CD14-positive monocyte (primary cell): ENCODE results near the gene AKR1C4. TPM values are rescaled to one million over a fixed set of nuclear protein-coding genes. Genes with fewer than 3 reads are reported as not detected.
"Not testable (repeated sequence)": the region's sequence is repeated elsewhere in the genome, so short reads cannot be mapped to it uniquely, and the experiment has no call there.

Source experiments
- DNase-seq, 3 donors: peaks; one replicate each; pipeline ENCODE4 v3.0.0-alpha.2; 2011 to 2022
- H2AFZ ChIP-seq: 2 replicates; pipeline ENCODE4 v1.6.0; 2012; ENCODE audit warnings: mild to moderate bottlenecking, low read depth, low read length, inconsistent platforms; ENCODE audit not compliant: insufficient read depth, poor library complexity, severe bottlenecking
- H3K27ac ChIP-seq, 2 donors: 1 replicate in 1 of 2; 2 replicates in 1 of 2; pipeline ENCODE4 v1.5.1; 2012 to 2013; ENCODE audit warnings: low read length in 2 of 2, control low read depth in 1 of 2, inconsistent platforms in 1 of 2, low read depth in 1 of 2, mild to moderate bottlenecking in 1 of 2
- H3K27me3 ChIP-seq, 2 donors: one replicate each; pipeline versions ENCODE4 v1.6.0 to v1.6.1; 2011 to 2013; ENCODE audit warnings: low read length in 2 of 2; ENCODE audit not compliant: control insufficient read depth in 2 of 2, insufficient read depth in 2 of 2
- H3K36me3 ChIP-seq, 2 donors: replicated peaks in 1 of 2; 1 replicate in 1 of 2; 2 replicates in 1 of 2; pipeline versions ENCODE4 v1.5.1 to v1.6.1; 2012 to 2013; ENCODE audit warnings: low read length in 2 of 2, control low read depth in 1 of 2, inconsistent platforms in 1 of 2, mild to moderate bottlenecking in 1 of 2; ENCODE audit not compliant: insufficient read depth in 2 of 2, control insufficient read depth in 1 of 2
- H3K4me1 ChIP-seq, 2 donors: 1 replicate in 1 of 2; 2 replicates in 1 of 2; pipeline versions ENCODE4 v1.5.1 to v1.6.1; 2012 to 2013; ENCODE audit warnings: low read length in 2 of 2, control low read depth in 1 of 2, inconsistent platforms in 1 of 2, mild to moderate bottlenecking in 1 of 2, moderate library complexity in 1 of 2; ENCODE audit not compliant: insufficient read depth in 2 of 2, control insufficient read depth in 1 of 2
- H3K4me2 ChIP-seq: replicated peaks from 2 replicates; pipeline ENCODE3; 2012; ENCODE audit warnings: low read length, moderate library complexity, mild to moderate bottlenecking; ENCODE audit not compliant: poor library complexity, severe bottlenecking; ENCODE audit errors: extremely low read depth
- H3K4me3 ChIP-seq, 3 experiments: fragments of 200-600 bp in 1 of 3; sonication (generic) in 1 of 3; replicated peaks in 1 of 3; 1 replicate in 2 of 3; 2 replicates in 1 of 3; pipeline ENCODE4 v1.5.1; 2011 to 2013; ENCODE audit warnings: low read length in 3 of 3, mild to moderate bottlenecking in 3 of 3, control low read depth in 2 of 3, low read depth in 2 of 3, inconsistent platforms in 1 of 3, moderate library complexity in 1 of 3
- H3K79me2 ChIP-seq: 2 replicates; pipeline ENCODE4 v1.6.0; 2012; ENCODE audit warnings: mild to moderate bottlenecking, control low read depth, inconsistent platforms, low read length, moderate library complexity; ENCODE audit not compliant: insufficient read depth
- H3K9ac ChIP-seq: 2 replicates; pipeline ENCODE4 v1.6.0; 2017; ENCODE audit warnings: low read length, mild to moderate bottlenecking; ENCODE audit not compliant: insufficient read depth, poor library complexity, severe bottlenecking
- H3K9me3 ChIP-seq, 2 donors: replicated peaks in 1 of 2; 1 replicate in 1 of 2; 2 replicates in 1 of 2; pipeline versions ENCODE4 v1.5.1 to v1.6.1; 2012 to 2013; ENCODE audit warnings: low read length in 2 of 2, control low read depth in 1 of 2; ENCODE audit not compliant: control insufficient read depth in 1 of 2, insufficient read depth in 1 of 2
- H4K20me1 ChIP-seq: 2 replicates; pipeline ENCODE4 v1.6.0; 2012; ENCODE audit warnings: mild to moderate bottlenecking, low read length, control low read depth, moderate library complexity; ENCODE audit not compliant: insufficient read depth
- H3K27ac Mint-ChIP-seq, 7 donors: one replicate each; pipeline ENCODE4 v1.8.0; 2020; ENCODE audit warnings: mild to moderate bottlenecking in 7 of 7, mixed read lengths in 7 of 7, moderate library complexity in 6 of 7, inconsistent platforms in 2 of 7
- H3K27me3 Mint-ChIP-seq, 3 donors: one replicate each; pipeline ENCODE4 v1.8.0; 2021 to 2022; ENCODE audit warnings: low read depth in 3 of 3, mild to moderate bottlenecking in 3 of 3, mixed read lengths in 3 of 3, moderate library complexity in 3 of 3, inconsistent platforms in 1 of 3
- H3K36me3 Mint-ChIP-seq, 2 donors: one replicate each; pipeline ENCODE4 v1.8.0; 2020; ENCODE audit warnings: mixed read lengths in 2 of 2, inconsistent platforms in 1 of 2, mild to moderate bottlenecking in 1 of 2
- H3K4me1 Mint-ChIP-seq: one replicate; pipeline ENCODE4 v1.8.0; 2020; ENCODE audit warnings: mild to moderate bottlenecking, mixed read lengths
- H3K4me3 Mint-ChIP-seq, 2 donors: one replicate each; pipeline ENCODE4 v1.8.0; 2020; ENCODE audit warnings: mild to moderate bottlenecking in 2 of 2, mixed read lengths in 2 of 2, moderate library complexity in 1 of 2
- H3K9me3 Mint-ChIP-seq, 7 donors: one replicate each; pipeline ENCODE4 v1.8.0; 2020 to 2022; ENCODE audit warnings: mixed read lengths in 7 of 7, mild to moderate bottlenecking in 6 of 7, moderate library complexity in 6 of 7, inconsistent platforms in 2 of 7
- CTCF ChIP-seq: fragments of 200-600 bp; IDR thresholded peaks from one replicate; pipeline ENCODE4 v1.8.0; 2022; ENCODE audit warnings: antibody characterized with exemption, mild to moderate bottlenecking
- WGBS: methylation state at CpG from one replicate; pipeline ENCODE4 v1.1.5; 2013; ENCODE audit warnings: missing lambda C conversion rate; ENCODE audit not compliant: insufficient coverage; 5-methylcytosine and 5-hydroxymethylcytosine counted together
- intact Hi-C, 2 donors: fragments of 100-400 bp; cut with micrococcal nuclease; formaldehyde crosslinking; loops; one replicate each; pipeline versions ENCODE4 v1.15.0 to v1.15.1; 2023
- polyA plus RNA-seq, 3 donors: library from polyadenylated mRNA; depleted of rRNA in 1 of 3; unstranded in 2 of 3; stranded (reverse) in 1 of 3; fragments of 300-500 nt in 2 of 3; fragments of >200 nt in 1 of 3; fragmentation: Illumina TruSeq in 2 of 3; gene quantifications; 1 replicate in 2 of 3; 2 replicates in 1 of 3; pipeline ENCODE4 v1.2.3, GENCODE V29; 2012 to 2021

Gene AKR1C4
- polyA plus RNA-seq, 3 donors: not detected

- DNase-seq: no peak
- WGBS: no CpG with 5 or more reads among the region's 1 CpG
- Histone ChIP-seq H3K4me3 (no peak overlapping the region), H4K20me1 (no peaks in the 10 kb centered on the region), H3K9ac (no peak overlapping the region), H3K9me3 (peaks cover 25 to 67% of the 10 kb centered on the region in 2 donors), H3K27me3 (no peaks in the 10 kb centered on the region), H3K79me2 (no peaks in the 10 kb centered on the region), H3K36me3 (no peaks in the 10 kb centered on the region), H3K27ac (no peak overlapping the region), H2AFZ (no peak overlapping the region), H3K4me1 (no peaks in the 10 kb centered on the region), H3K4me2 (no peak overlapping the region)
- intact Hi-C loops: no loop called here
- Mint-ChIP-seq H3K9me3 (peaks cover 25 to 69% (median 62%) of the 10 kb centered on the region in 7 donors), H3K27me3 (no peaks in the 10 kb centered on the region), H3K36me3 (no peaks in the 10 kb centered on the region), H3K4me1 (no peaks in the 10 kb centered on the region), H3K4me3 (no peak overlapping the region), H3K27ac (no peak overlapping the region)
- no peak for TF ChIP-seq CTCF
These were observed 30.9 kb upstream of the AKR1C4 start for GRCh38 chr10:5165738-5166137.

GRCh38 chr10:5168897-5169420, 27.7 kb upstream of the AKR1C4 start:
- no peaks in the 10 kb centered on the region for H4K20me1 ChIP-seq
- H3K27me3 Mint-ChIP-seq: no peaks in the 10 kb centered on the region
- H3K36me3 ChIP-seq: no peaks in the 10 kb centered on the region
- no peak overlapping the region for H3K4me2 ChIP-seq
- H3K9me3 Mint-ChIP-seq: peaks cover 22 to 47% (median 42%) of the 10 kb centered on the region in 7 donors
- no peaks in the 10 kb centered on the region for H3K4me1 Mint-ChIP-seq
- H3K27ac Mint-ChIP-seq: no peak overlapping the region
- no peaks in the 10 kb centered on the region for H3K36me3 Mint-ChIP-seq
- no peak overlapping the region for H2AFZ ChIP-seq
- no peak overlapping the region for H3K9ac ChIP-seq
- no peak overlapping the region for H3K4me3 Mint-ChIP-seq
- no peaks in the 10 kb centered on the region for H3K4me1 ChIP-seq
- no peak for TF ChIP-seq CTCF
- no peaks in the 10 kb centered on the region for H3K79me2 ChIP-seq
- H3K27ac ChIP-seq: no peak overlapping the region
- DNase-seq: no peak
- H3K4me3 ChIP-seq: no peak overlapping the region
- H3K27me3 ChIP-seq: no peaks in the 10 kb centered on the region
- H3K9me3 ChIP-seq: peaks cover 14 to 37% of the 10 kb centered on the region in 2 donors
- intact Hi-C loops: no loop called here
- 83% methylated on average over 4 of the region's 5 CpGs for WGBS

GRCh38 chr10:5175581-5175980, 21.1 kb upstream of the AKR1C4 start:
- H3K4me1 ChIP-seq, intact Hi-C loops, H2AFZ ChIP-seq, H3K27ac ChIP-seq, H4K20me1 ChIP-seq, H3K27ac Mint-ChIP-seq, H3K4me3 ChIP-seq, H3K4me3 Mint-ChIP-seq, H3K27me3 Mint-ChIP-seq, H3K9ac ChIP-seq, H3K79me2 ChIP-seq, DNase-seq, H3K9me3 ChIP-seq, H3K4me2 ChIP-seq, H3K27me3 ChIP-seq, H3K36me3 ChIP-seq, H3K4me1 Mint-ChIP-seq, H3K36me3 Mint-ChIP-seq: not testable (repeated sequence)
- no CpG with 5 or more reads among the region's 3 CpGs for WGBS
- H3K9me3 Mint-ChIP-seq: peaks cover 0 to 18% (median 9%) of the 10 kb centered on the region in 7 donors
